Measurements from ENCODE around the gene ARL5A. TPM values are rescaled to one million over a fixed set of nuclear protein-coding genes. Genes with fewer than 3 reads are reported as not detected.

ARL5A gene
- total and polyA plus RNA-seq, 9 of the 15 experiments (the other 6 are each of a cell fraction or from before 2014, with no cell fraction given): 16.3 to 117 (median 88.4) TPM

DNA sequence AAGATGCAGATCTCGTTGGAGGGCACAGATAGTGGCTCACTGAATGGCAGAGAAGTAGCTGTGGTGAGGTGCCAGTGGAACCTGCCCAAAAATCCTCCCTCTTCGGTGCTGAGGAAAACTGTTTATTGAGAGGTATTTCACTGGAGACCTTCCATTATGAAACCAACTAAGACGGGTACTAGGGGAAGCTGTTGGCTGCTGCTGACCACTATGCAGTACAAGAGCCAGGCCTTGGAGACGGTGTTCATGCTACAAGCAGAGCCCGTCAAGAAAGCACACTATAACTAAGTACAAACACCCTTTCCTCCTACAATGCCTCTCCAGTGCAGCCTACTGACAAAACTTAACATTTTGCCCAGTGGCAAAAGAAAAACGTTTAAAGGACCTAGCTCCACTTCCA lies 4.6 kb downstream of the ARL5A start (continued):
- TF ChIP-seq MEF2D (tag; conservative IDR thresholded peaks at IDR 0.05; ENCODE audit: low read depth) (no peak), RFX1 (IDR thresholded peaks at IDR 0.05) (no peak)
- TF ChIP-seq, protein P1, sequence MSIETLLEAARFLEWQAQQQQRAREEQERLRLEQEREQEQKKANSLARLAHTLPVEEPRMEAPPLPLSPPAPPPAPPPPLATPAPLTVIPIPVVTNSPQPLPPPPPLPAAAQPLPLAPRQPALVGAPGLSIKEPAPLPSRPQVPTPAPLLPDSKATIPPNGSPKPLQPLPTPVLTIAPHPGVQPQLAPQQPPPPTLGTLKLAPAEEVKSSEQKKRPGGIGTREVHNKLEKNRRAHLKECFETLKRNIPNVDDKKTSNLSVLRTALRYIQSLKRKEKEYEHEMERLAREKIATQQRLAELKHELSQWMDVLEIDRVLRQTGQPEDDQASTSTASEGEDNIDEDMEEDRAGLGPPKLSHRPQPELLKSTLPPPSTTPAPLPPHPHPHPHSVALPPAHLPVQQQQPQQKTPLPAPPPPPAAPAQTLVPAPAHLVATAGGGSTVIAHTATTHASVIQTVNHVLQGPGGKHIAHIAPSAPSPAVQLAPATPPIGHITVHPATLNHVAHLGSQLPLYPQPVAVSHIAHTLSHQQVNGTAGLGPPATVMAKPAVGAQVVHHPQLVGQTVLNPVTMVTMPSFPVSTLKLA (conservative IDR thresholded peaks at IDR 0.05): 0 out of 4 replicates have a peak, but pooled peaks of 1 of the 2 experiments have one; percentile 10

DNA sequence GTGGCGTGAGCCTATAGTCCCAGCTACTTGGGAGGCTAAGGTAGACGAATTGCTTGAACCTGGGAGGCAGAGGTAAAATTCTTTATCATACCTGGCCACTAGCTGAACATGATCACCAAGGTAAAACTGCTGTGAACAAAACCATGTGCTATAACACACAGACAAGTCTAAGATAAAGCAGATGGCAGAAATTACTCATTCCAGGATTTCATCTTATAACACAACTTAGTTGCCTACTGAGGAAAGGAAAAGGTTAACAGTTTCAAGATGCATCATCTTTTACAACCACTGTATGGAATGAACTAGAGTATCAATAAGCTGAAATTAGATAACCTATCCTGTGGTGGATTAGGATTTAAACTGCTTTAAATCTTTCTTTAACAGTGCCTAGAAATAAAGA lies 8.3 kb downstream of the ARL5A start:
- H3K4me3 ChIP-seq: no peak overlapping the region
- H3K9ac ChIP-seq (ENCODE audit: insufficient read depth in 1 of 2, low read depth in 2 of 2, low read length in 2 of 2): no peak overlapping the region
- intact Hi-C loops (cut with micrococcal nuclease) (no loop called here), in situ Hi-C loops (cut with MboI) (no loop called here)
- no peaks in the 10 kb centered on the region for H3K9me3 ChIP-seq (replicated peaks; ENCODE audit: control insufficient read depth, insufficient read depth, low read depth, low read length)
- no peak overlapping the region for H3K4me2 ChIP-seq (ENCODE audit: insufficient read depth, low read length)
- H3K4me1 ChIP-seq (replicated peaks in 1 of 2; ENCODE audit: control insufficient read depth in 2 of 2, insufficient read depth in 2 of 2, low read length in 2 of 2): peaks cover 12 to 34% of the 10 kb centered on the region in 2 experiments; a peak in 4 of 5 replicates
- peaks cover 97% of the 10 kb centered on the region for H3K79me2 ChIP-seq (ENCODE audit: control insufficient read depth, insufficient read depth, low read length)
- CTCF ChIA-PET (ENCODE audit: low intra/inter-chr PET ratio): no interaction called here
- H3K27me3 ChIP-seq (ENCODE audit: control insufficient read depth in 2 of 2, insufficient read depth in 2 of 2, low read length in 2 of 2): no peaks in the 10 kb centered on the region
- no peak for DNase-seq (ENCODE audit: extremely low read depth in 1 of 4, low spot score in 3 of 4)
- ATAC-seq: no peak
- H3K36me3 ChIP-seq (ENCODE audit: control insufficient read depth, insufficient read depth, low read length): peaks cover 42% of the 10 kb centered on the region
- no peak for FAIRE-seq
- H3K27ac ChIP-seq (ENCODE audit: extremely low read depth, low read depth, low read length): no peak overlapping the region
- no TSS peak for BruUV-seq (replicated peaks)
- POLR2A ChIA-PET: interaction anchor here (0.9 to 1.7 kb wide), 2 partner anchors 11 to 17 kb away, joined by 3 to 4 read pairs; no protein-coding TSS in a partner anchor
- 84% methylated on average over 2 of the region's 2 CpGs for WGBS (ENCODE audit: insufficient coverage, low coverage, missing lambda C conversion rate)
- peaks cover 5% of the 10 kb centered on the region for H3K9me1 ChIP-seq (ENCODE audit: control insufficient read depth, insufficient read depth, low read length)
- no peak overlapping the region for H2AFZ ChIP-seq (ENCODE audit: low read depth, low read length)
- H4K20me1 ChIP-seq (replicated peaks; ENCODE audit: control insufficient read depth, insufficient read depth, low read length): peaks cover 6% of the 10 kb centered on the region
- TF ChIP-seq PHB (CRISPR knock-in tag; IDR thresholded peaks at IDR 0.05) (no peak), NR1H2 (CRISPR knock-in tag; IDR thresholded peaks at IDR 0.05) (no peak), MEIS2 (IDR thresholded peaks at IDR 0.05; ENCODE audit: partially characterized antibody) (no peak)
- TF ChIP-seq, protein P2, sequence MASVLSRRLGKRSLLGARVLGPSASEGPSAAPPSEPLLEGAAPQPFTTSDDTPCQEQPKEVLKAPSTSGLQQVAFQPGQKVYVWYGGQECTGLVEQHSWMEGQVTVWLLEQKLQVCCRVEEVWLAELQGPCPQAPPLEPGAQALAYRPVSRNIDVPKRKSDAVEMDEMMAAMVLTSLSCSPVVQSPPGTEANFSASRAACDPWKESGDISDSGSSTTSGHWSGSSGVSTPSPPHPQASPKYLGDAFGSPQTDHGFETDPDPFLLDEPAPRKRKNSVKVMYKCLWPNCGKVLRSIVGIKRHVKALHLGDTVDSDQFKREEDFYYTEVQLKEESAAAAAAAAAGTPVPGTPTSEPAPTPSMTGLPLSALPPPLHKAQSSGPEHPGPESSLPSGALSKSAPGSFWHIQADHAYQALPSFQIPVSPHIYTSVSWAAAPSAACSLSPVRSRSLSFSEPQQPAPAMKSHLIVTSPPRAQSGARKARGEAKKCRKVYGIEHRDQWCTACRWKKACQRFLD (CRISPR knock-in tag; IDR thresholded peaks at IDR 0.05): no peak
- TF ChIP-seq, protein P3, sequence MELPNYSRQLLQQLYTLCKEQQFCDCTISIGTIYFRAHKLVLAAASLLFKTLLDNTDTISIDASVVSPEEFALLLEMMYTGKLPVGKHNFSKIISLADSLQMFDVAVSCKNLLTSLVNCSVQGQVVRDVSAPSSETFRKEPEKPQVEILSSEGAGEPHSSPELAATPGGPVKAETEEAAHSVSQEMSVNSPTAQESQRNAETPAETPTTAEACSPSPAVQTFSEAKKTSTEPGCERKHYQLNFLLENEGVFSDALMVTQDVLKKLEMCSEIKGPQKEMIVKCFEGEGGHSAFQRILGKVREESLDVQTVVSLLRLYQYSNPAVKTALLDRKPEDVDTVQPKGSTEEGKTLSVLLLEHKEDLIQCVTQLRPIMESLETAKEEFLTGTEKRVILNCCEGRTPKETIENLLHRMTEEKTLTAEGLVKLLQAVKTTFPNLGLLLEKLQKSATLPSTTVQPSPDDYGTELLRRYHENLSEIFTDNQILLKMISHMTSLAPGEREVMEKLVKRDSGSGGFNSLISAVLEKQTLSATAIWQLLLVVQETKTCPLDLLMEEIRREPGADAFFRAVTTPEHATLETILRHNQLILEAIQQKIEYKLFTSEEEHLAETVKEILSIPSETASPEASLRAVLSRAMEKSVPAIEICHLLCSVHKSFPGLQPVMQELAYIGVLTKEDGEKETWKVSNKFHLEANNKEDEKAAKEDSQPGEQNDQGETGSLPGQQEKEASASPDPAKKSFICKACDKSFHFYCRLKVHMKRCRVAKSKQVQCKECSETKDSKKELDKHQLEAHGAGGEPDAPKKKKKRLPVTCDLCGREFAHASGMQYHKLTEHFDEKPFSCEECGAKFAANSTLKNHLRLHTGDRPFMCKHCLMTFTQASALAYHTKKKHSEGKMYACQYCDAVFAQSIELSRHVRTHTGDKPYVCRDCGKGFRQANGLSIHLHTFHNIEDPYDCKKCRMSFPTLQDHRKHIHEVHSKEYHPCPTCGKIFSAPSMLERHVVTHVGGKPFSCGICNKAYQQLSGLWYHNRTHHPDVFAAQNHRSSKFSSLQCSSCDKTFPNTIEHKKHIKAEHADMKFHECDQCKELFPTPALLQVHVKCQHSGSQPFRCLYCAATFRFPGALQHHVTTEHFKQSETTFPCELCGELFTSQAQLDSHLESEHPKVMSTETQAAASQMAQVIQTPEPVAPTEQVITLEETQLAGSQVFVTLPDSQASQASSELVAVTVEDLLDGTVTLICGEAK (IDR thresholded peaks at IDR 0.05): no peak
- TF ChIP-seq, protein P3 (CRISPR knock-in tag; IDR thresholded peaks at IDR 0.05): no peak

Measured in K562 (cell line).